GM12873 (cell line): ENCODE data around the gene DENND2A.

Experiments used
- CTCF ChIP-seq: IDR thresholded peaks from 2 replicates; pipeline ENCODE4 v1.5.1; 2012; ENCODE audit warnings: low read depth, mild to moderate bottlenecking, moderate library complexity, low read length, control low read depth; ENCODE audit not compliant: insufficient read depth; ENCODE audit errors: missing control alignments

DENND2A gene

GRCh38 chr7:140650367-140650766 lies 9.8 kb upstream of the DENND2A start:
- no peak for TF ChIP-seq CTCF

- TF ChIP-seq CTCF = no peak
Observed at GRCh38 chr7:140649556-140650205, 9.1 kb upstream of the DENND2A start.

GRCh38 chr7:140646931-140647647 lies 6.5 kb upstream of the DENND2A start:
- TF ChIP-seq CTCF = peak; percentile 74

GRCh38 chr7:140645166-140645900 lies 4.7 kb upstream of the DENND2A start:
- TF ChIP-seq CTCF = peak; percentile 67

- TF ChIP-seq CTCF = no peak
Observed at GRCh38 chr7:140643416-140643815, 2.8 kb upstream of the DENND2A start.

GRCh38 chr7:140641524-140642195 lies 1.0 kb upstream of the DENND2A start:
- TF ChIP-seq CTCF = no peak
